Peyer's patch (tissue), 4 donors: ENCODE results near the gene CCDC124.

Source experiments
- CTCF ChIP-seq, 6 experiments: fragments of 450-650 bp in 4 of 6; fragments of 200-600 bp in 2 of 6; sonication (generic) in 1 of 6; IDR thresholded peaks; one replicate each; pipeline ENCODE4 v1.5.1; 2017 to 2019; ENCODE audit warnings: antibody characterized with exemption in 6 of 6, mild to moderate bottlenecking in 3 of 6, moderate library complexity in 1 of 6
- POLR2A ChIP-seq, 2 donors: fragments of 450-650 bp; IDR thresholded peaks; one replicate each; pipeline ENCODE4 v1.5.1; 2017; ENCODE audit warnings: antibody characterized with exemption in 2 of 2, mild to moderate bottlenecking in 2 of 2, moderate library complexity in 2 of 2

GRCh38 chr19:17948514-17948900, 15.7 kb downstream of the CCDC124 start:
- TF ChIP-seq CTCF (IDR thresholded peaks at IDR 0.05) (no peak), POLR2A (IDR thresholded peaks at IDR 0.05) (no peak)
